Measurements from ENCODE around the gene CFAP45.

The CFAP45 gene

DNA sequence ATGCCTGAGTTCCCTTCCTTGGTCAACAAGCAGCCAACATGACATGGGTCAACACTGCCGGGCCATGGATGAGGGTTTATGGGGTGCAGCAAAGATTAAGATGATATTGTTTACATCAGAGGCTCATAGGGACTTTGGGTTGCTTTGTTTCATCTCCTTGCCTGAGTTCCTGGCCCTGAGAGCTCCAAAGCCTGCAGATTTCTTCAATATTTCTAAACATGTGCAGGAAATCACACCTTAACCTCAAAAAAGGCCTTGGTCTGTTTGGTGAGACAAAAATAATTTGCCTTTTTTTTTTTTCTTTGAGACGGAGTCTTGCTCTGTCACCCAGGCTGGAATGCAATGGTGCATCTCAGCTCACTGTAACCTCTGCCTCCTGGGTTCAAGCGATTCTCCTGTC lies 72.4 kb downstream of the CFAP45 start:
- no peak for DNase-seq (ENCODE audit: low read depth, low spot score)

- DNase-seq (ENCODE audit: low read depth, low spot score) = no peak
Observed at GRCh38 chr1:159827102-159827490, 72.9 kb downstream of the CFAP45 start.

DNA sequence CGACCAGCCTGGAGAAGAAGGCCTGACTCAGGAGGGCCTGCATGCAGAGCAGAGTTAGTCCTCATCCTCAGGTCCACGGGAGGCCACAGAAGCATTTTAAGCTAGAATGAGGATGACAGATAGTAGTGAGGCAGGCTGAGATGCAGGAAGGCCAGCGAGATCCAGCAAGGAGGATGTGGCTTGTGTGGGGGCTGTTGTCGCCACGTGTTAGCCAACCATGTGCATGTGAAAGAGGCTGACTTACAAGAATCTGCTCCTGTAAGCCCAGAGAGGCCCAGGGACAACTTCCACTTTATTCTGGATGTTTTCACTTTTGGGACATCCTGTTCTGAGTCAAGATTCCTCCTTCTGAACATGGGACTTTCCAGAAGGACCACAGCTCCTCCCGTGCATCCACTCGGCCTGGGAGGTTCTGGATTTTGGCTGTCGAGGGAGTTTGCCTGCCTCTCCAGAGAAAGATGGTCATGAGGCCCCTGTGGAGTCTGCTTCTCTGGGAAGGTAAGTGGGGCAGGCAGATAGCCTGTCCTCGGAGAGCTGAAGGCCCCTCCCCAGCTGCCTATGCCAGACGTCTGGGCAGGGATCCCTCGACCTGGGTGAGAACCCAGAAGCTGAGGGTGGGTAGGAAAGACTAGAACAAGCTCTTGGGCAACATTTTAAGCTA lies 73.4 kb downstream of the CFAP45 start, which contains the start of gene SLAMF8:
TSS of gene SLAMF8 (plus strand) at position 433 of the 661 bp plus-strand sequence. CDS start at position 459, 26 bp downstream.
- DNase-seq (ENCODE audit: low read depth, low spot score) = peak; percentile 6

DNA sequence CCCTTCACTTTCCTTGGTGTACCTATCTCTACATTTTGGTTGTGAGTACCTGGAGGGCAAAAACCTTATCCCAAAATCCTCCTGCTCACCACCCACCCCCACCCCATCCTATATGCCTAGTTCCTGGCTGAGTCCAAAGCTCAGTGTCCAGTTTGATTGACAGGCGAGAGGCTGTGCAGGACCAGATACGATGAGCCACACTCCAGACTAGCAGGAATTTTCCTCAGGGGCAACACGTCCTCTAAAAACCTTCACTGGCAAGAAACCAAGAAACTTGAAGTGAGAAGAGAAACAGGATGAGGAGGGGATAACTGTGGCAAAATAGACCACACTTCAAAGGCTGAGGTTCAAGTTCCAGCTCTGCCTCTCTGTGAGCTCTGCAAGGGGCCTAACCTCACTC lies 74.4 kb downstream of the CFAP45 start:
- DNase-seq (ENCODE audit: low read depth, low spot score) = no peak

DNA sequence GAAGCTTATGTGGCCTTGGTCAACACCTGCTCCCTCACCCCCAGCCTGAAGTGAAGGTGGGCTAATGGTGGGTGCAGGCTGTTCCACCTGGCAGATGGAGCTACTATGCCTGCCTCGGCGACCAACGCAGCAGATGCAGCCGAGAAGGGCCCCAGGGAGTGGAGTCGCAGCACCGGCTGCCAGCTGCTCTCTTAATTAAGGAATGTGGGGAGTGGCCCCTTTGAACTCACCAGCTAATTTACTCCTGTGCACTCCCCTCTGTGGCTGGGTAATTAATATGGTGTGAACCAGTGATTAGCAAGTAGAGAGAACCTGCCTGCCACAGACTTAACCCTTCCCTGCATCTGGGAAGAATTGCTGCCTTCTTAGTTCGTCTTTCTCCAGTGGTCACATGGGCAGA lies 76.6 kb downstream of the CFAP45 start:
- DNase-seq (ENCODE audit: low read depth, low spot score) = no peak
